HG03196 (cell line): ENCODE measurements around the gene RAPGEF4.

Experiments
- ATAC-seq: cut with Tn5 transposase; IDR thresholded peaks from one replicate; pipeline ENCODE4 v1.9.1; 2021; ENCODE audit not compliant: unreplicated experiment

RAPGEF4 gene

GRCh38 chr2:172894689-172895387 lies 159.2 kb downstream of the RAPGEF4 start:
- no peak for ATAC-seq

- ATAC-seq, result no peak
Observed at GRCh38 chr2:172896661-172897081, 161.0 kb downstream of the RAPGEF4 start.

GRCh38 chr2:172900871-172901270 lies 165.2 kb downstream of the RAPGEF4 start:
- ATAC-seq, result no peak

- ATAC-seq, result no peak
Observed at GRCh38 chr2:172901913-172902312, 166.3 kb downstream of the RAPGEF4 start.

GRCh38 chr2:172904236-172904635 lies 168.6 kb downstream of the RAPGEF4 start:
- no peak for ATAC-seq

GRCh38 chr2:172905937-172906811 lies 170.5 kb downstream of the RAPGEF4 start:
- no peak for ATAC-seq

- ATAC-seq, result no peak
Observed at GRCh38 chr2:172908275-172908674, 172.6 kb downstream of the RAPGEF4 start.

GRCh38 chr2:172909454-172909853 lies 173.8 kb downstream of the RAPGEF4 start:
- ATAC-seq, result no peak

DNA sequence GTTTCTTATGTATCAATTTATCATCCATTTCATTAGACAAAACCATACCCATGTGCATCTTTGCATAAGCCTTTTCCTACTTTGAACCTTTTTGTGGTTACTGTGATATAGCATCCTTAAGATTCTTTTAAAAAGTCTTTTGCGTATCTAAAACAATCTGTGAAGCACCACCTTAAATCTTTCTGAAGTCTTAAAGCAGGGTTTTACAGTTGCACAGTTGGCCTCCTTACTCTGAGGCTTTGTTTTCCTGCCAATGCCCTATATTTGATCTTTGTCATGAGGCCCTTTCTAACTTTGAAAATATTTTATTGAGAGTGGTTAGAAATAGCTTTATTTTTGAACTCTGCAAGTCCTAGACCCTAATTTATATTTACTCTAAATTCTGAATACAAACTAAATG lies 176.6 kb downstream of the RAPGEF4 start:
- ATAC-seq, result no peak

DNA sequence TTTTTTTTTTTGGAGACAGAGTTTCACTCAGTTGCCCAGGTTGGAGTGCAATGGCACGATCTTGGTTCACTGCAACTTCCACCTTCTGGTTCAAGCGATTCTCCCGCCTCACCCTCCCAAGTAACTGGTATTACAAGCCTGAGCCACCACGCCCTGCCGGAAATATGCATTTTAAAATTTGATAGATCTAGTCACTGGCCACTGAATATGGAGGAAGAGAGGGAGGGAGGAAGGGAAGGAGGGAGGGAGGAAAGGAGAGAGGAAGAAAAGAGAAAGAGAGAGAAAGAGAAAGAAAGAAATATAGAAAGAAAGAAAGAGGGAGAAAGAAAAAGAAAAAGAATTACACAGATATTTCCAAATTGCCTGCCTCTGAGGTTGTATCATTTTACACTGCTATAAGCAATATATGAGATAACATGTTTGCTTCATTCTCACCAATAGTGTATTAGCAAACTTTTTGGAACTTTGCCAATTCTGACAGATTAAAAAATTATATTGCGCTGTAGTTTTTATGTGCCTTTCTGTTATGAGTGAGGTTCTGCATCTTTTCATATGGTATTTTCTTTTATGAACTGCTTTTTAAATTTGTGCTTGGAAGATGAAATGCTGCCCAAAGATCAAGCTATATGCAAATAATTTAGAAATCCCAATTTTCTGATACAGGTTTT lies 178.8 kb downstream of the RAPGEF4 start:
- no peak for ATAC-seq

GRCh38 chr2:172917716-172918115 lies 182.1 kb downstream of the RAPGEF4 start:
- no peak for ATAC-seq

GRCh38 chr2:172919732-172920131 lies 184.1 kb downstream of the RAPGEF4 start:
- ATAC-seq, result no peak

GRCh38 chr2:172921532-172922236 lies 186.0 kb downstream of the RAPGEF4 start:
- ATAC-seq, result no peak

- ATAC-seq, result no peak
Observed at GRCh38 chr2:172922306-172922705, 186.7 kb downstream of the RAPGEF4 start.

- no peak for ATAC-seq
Observed at GRCh38 chr2:172922815-172923214, 187.2 kb downstream of the RAPGEF4 start.

DNA sequence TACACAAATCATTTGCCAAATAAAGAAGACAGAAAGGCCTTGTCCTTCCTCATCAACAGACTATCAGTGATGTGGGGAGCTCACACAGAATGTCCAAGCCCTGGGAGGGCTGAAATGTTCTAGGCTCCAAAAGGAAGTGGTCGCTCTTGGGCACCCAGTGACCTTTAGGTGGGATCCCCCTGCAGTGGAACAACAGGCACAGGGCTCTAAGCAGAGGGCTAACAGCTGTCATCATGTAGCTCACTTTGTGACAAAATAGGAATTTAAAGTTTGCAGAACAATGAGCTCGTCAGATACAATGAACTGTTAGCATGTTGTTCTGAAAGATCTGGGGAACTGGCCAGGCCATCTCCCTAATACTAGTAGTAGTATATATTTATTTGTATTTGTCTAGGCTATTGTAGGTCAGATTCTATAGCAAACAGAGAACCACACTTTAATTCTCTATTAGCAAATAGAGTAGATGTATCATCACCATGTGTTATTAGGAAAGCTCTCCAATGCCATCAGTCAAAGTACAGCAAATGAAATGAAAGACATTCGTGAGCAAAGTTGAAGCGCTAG lies 188.5 kb downstream of the RAPGEF4 start:
- ATAC-seq, result no peak

DNA sequence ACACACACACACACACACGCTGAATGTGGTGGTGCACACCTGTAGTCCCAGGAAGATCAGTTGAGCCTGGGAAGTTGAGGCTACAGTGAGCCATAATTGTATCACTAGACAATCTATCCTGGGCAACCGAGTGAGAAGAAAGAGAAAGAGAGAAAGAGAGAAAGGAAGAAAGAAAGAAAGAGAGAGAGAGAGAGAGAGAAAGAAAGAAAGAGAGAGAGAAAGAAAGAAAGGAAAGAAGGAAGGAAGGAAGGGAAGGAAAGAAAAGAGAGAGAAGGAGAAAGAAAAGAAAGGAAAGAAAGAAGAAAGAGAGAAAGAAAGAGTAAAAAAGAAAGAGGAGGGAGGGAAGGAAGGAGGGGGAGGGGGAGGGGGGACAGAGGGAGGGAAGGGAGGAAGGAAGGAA lies 190.0 kb downstream of the RAPGEF4 start:
- no peak for ATAC-seq

- no peak for ATAC-seq
Observed at GRCh38 chr2:172926785-172927640, 191.4 kb downstream of the RAPGEF4 start.

GRCh38 chr2:172927641-172928357 lies 192.2 kb downstream of the RAPGEF4 start:
- ATAC-seq, result no peak
